ENCODE data around the gene MIS12. TPM values are rescaled to one million over a fixed set of nuclear protein-coding genes. Genes with fewer than 3 reads are reported as not detected.
A peak's percentile ranks its signal among the peaks of the same experiment; 100 is the strongest.

The MIS12 gene
- total RNA-seq, 6 experiments from 2014 or later, result 7.1 to 9.4 (median 8.7) TPM

DNA sequence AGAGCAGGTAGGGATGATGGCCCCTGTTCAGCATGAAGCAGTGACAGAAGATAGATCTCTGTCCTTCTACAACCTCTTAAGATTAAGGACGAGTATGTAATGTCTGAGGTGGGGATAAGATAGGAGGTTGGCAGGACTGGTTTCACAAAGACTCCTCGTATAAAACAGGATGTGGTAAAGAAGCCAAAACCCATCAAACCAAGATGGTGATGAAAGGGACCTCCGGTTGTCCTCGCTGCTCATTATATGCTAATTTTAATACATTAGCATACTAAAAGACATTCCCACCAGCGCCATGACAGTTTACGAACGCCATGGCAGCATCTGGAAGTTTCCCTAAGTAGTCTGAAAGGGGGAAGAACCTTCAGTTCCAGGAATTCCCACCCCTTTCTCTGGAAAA lies 27.3 kb downstream of the MIS12 start:
- intact Hi-C loops (cut with DNase I), result no loop called here
- Histone ChIP-seq H3K36me3 (no peaks in the 10 kb centered on the region), H3K27me3 (no peaks in the 10 kb centered on the region), H3K9me3 (no peaks in the 10 kb centered on the region), H3K4me1 (no peaks in the 10 kb centered on the region), H3K27ac (no peak overlapping the region), H3K4me3 (no peak overlapping the region)
- WGBS (ENCODE audit: insufficient coverage, low coverage, low lambda C conversion rate, missing lambda C conversion rate), result 35% methylated on average over 7 of the region's 7 CpGs
- TF ChIP-seq, protein P1, sequence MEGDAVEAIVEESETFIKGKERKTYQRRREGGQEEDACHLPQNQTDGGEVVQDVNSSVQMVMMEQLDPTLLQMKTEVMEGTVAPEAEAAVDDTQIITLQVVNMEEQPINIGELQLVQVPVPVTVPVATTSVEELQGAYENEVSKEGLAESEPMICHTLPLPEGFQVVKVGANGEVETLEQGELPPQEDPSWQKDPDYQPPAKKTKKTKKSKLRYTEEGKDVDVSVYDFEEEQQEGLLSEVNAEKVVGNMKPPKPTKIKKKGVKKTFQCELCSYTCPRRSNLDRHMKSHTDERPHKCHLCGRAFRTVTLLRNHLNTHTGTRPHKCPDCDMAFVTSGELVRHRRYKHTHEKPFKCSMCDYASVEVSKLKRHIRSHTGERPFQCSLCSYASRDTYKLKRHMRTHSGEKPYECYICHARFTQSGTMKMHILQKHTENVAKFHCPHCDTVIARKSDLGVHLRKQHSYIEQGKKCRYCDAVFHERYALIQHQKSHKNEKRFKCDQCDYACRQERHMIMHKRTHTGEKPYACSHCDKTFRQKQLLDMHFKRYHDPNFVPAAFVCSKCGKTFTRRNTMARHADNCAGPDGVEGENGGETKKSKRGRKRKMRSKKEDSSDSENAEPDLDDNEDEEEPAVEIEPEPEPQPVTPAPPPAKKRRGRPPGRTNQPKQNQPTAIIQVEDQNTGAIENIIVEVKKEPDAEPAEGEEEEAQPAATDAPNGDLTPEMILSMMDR (IDR thresholded peaks at IDR 0.05), result no peak
- no peak for TF ChIP-seq POLR2A (IDR thresholded peaks at IDR 0.05)
- ATAC-seq (no peak), DNase-seq (no peak)

DNA sequence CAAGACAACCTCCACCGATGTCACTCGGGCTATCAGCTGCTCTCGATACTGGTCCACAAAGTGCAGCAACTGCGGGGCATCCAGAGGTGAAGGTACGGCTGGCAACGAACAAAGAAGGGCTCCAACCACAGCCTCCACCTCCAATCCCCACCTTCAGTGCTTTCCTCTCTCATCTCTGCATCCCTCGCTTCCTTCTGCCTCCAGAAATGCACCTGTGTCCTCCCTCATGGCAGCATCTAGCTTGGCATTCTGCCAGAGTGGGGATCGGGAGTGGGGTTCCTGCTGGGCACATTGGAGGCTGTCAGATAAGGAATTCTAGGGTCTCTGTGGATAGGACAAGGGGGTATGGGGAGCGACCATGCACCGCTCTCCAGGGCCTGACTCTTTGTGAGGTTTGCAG lies 28.6 kb downstream of the MIS12 start:
- DNase-seq, result no peak
- Histone ChIP-seq H3K4me3 (no peak overlapping the region), H3K27ac (no peak overlapping the region), H3K4me1 (no peaks in the 10 kb centered on the region), H3K9me3 (no peaks in the 10 kb centered on the region), H3K27me3 (no peaks in the 10 kb centered on the region), H3K36me3 (no peaks in the 10 kb centered on the region)
- WGBS (ENCODE audit: insufficient coverage, low coverage, low lambda C conversion rate, missing lambda C conversion rate), result 100% methylated on average over 1 of the region's 10 CpGs
- intact Hi-C loops (cut with DNase I), result no loop called here
- TF ChIP-seq POLR2A (IDR thresholded peaks at IDR 0.05), result no peak
- TF ChIP-seq, protein P1 (IDR thresholded peaks at IDR 0.05), result no peak
- no peak for ATAC-seq

DNA sequence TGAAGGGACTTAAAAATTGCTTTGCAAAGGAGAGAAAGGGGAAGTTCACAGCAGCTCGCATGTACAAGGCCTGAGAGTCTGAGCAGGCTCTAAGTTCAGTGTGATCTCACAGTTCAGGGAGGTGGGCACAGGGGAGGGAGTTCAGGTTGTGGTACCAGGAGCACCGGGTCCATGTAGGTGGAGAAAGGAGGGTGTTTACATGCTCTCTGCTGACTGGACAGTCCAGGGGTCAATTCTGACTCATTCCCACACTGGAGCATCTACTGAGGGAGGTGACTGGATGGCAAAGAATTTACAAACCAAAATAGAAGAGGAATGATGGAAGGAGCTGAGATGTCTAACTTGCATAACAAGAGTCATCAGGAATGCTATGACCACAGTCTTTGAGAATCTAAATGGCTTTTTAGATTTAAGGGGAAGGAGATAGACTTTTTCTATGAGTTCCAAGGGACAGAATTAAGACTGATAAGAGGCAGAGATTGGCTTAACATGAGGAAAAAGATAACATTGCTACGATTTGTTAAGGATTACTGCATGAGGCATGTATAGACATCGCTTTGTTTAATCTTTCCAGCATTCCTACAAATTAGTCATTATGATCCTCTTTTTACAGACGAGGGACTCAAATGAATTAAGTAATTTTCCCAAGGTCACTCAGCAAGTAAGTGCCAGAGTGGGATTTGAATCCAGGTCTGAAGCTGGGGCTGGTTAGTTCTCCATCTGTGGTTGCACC lies 29.9 kb downstream of the MIS12 start:
- intact Hi-C loops (cut with DNase I), result no loop called here
- no peaks in the 10 kb centered on the region for H3K9me3 ChIP-seq
- no peak overlapping the region for H3K27ac ChIP-seq
- ATAC-seq (peak in 1 of 4 donors; percentile 85), DNase-seq (no peak)
- TF ChIP-seq POLR2A (IDR thresholded peaks at IDR 0.05), result no peak
- TF ChIP-seq, protein P1 (IDR thresholded peaks at IDR 0.05), result no peak
- no peaks in the 10 kb centered on the region for H3K36me3 ChIP-seq
- no peaks in the 10 kb centered on the region for H3K4me1 ChIP-seq
- H3K27me3 ChIP-seq, result no peaks in the 10 kb centered on the region
- WGBS (ENCODE audit: insufficient coverage, low coverage, low lambda C conversion rate, missing lambda C conversion rate), result 43% methylated on average over 5 of the region's 5 CpGs
- no peak overlapping the region for H3K4me3 ChIP-seq

DNA sequence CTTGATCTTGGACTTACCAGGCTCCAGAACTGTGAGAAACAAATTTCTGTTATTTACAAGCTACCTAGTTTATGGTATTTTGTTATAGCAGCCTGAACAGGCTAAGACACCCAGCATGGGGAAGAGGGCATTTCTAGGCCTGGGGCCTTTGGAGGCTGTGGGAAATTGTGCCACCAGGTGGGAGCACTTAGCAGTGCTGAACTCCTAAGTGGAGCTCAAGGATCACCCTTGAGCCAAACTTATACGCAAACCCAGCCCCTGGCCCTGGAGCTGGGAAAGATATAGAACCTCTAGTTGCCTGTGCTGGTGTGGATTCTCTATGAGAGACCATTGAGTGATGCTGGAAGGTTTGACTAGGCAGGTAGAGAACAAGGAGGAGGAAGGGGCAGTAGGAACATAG lies 36.1 kb downstream of the MIS12 start:
- no peaks in the 10 kb centered on the region for H3K36me3 ChIP-seq
- H3K4me1 ChIP-seq, result no peaks in the 10 kb centered on the region
- no peak for DNase-seq
- no peak for TF ChIP-seq POLR2A (IDR thresholded peaks at IDR 0.05)
- TF ChIP-seq, protein P1 (IDR thresholded peaks at IDR 0.05), result no peak
- no peak for ATAC-seq
- H3K9me3 ChIP-seq, result no peaks in the 10 kb centered on the region
- H3K27me3 ChIP-seq, result no peaks in the 10 kb centered on the region
- H3K4me3 ChIP-seq, result no peak overlapping the region
- intact Hi-C loops (cut with DNase I), result no loop called here
- no CpG with 5 or more reads among the region's 1 CpG for WGBS (ENCODE audit: insufficient coverage, low coverage, low lambda C conversion rate, missing lambda C conversion rate)
- H3K27ac ChIP-seq, result no peak overlapping the region
